Left lung (tissue), 10 donors: Measurements from ENCODE around the gene EML2. TPM values are rescaled to one million over a fixed set of nuclear protein-coding genes. Genes with fewer than 3 reads are reported as not detected.

Experiments
- ATAC-seq: fragments of 200-7000 bp; cut with Tn5 transposase; one replicate; pipeline ENCODE4 v1.9.1; 2020; ENCODE audit warnings: moderate library complexity
- DNase-seq, 4 donors: peaks; one replicate each; pipeline ENCODE4 v3.0.0-alpha.2; 2013 to 2020
- H3K27ac ChIP-seq, 2 donors: fragments of 200-600 bp; sonication (generic) in 1 of 2; one replicate each; pipeline versions ENCODE4 v1.5.0 to v1.8.0; 2020 to 2021
- H3K27me3 ChIP-seq, 2 donors: fragments of 200-600 bp; sonication (generic) in 1 of 2; one replicate each; pipeline versions ENCODE4 v1.5.0 to v1.8.0; 2020 to 2021
- H3K36me3 ChIP-seq, 2 donors: fragments of 200-600 bp; sonication (generic) in 1 of 2; one replicate each; pipeline versions ENCODE4 v1.5.0 to v1.8.0; 2020 to 2021
- H3K4me1 ChIP-seq, 2 donors: fragments of 200-600 bp; one replicate each; pipeline ENCODE4 v1.8.0; 2021
- H3K4me3 ChIP-seq, 2 donors: fragments of 200-600 bp; sonication (generic) in 1 of 2; one replicate each; pipeline versions ENCODE4 v1.5.0 to v1.8.0; 2020 to 2021; ENCODE audit warnings: mild to moderate bottlenecking in 1 of 2
- H3K9me3 ChIP-seq, 2 donors: fragments of 200-600 bp; sonication (generic) in 1 of 2; one replicate each; pipeline versions ENCODE4 v1.5.0 to v1.8.0; 2020 to 2021
- CTCF ChIP-seq, 2 donors: fragments of 200-600 bp; sonication (generic) in 1 of 2; IDR thresholded peaks; one replicate each; pipeline versions ENCODE4 v1.5.0 to v1.8.0; 2021; ENCODE audit warnings: antibody characterized with exemption in 2 of 2
- intact Hi-C, 2 donors: fragments of 100-400 bp; cut with DNase I; formaldehyde crosslinking; loops; one replicate each; pipeline versions ENCODE4 v1.11.2 to v1.14.2; 2022
- polyA plus RNA-seq, 6 donors: library from polyadenylated mRNA; unstranded; fragments of 120-200 nt; gene quantifications; one replicate each; pipeline ENCODE4 v1.2.1, GENCODE V29; 2013; ENCODE audit not compliant: insufficient read length in 6 of 6
- total RNA-seq, 2 donors: library from RNA; stranded (reverse); fragmentation: NEBNext Ultra II Directional; extraction: Animal tissue kit (Norgen Biotek cat#: 25700); gene quantifications; one replicate each; pipeline ENCODE4 v1.2.1, GENCODE V29; 2021
- donor health status: DM: no; HTN: yes; CAD: no.
- donor health status: DM: no; HTN: no; CAD: no.

Gene EML2
- total and polyA plus RNA-seq, 8 donors, result 21.8 to 76.4 (median 29.3) TPM

GRCh38 chr19:45681391-45682015 lies 42.3 kb upstream of the EML2 start:
- peaks cover 17 to 33% of the 10 kb centered on the region in 2 donors for H3K27me3 ChIP-seq
- no peaks in the 10 kb centered on the region for H3K9me3 ChIP-seq
- H3K4me3 ChIP-seq, result peak overlapping the region; percentile 24 to 34
- H3K27ac ChIP-seq, result peak overlapping the region; percentile 67 to 70
- intact Hi-C loops, result no loop called here
- peak; percentile 84 for ATAC-seq
- H3K36me3 ChIP-seq, result peaks cover 0 to 31% of the 10 kb centered on the region in 2 donors
- peak in 3 of 4 donors; percentile 82 to 99 (median 87) for DNase-seq
- H3K4me1 ChIP-seq, result peaks cover 8 to 33% of the 10 kb centered on the region in 2 donors
- peak; percentile 98 for TF ChIP-seq CTCF (IDR thresholded peaks at IDR 0.05)

GRCh38 chr19:45677351-45678230 lies 38.4 kb upstream of the EML2 start:
- H3K4me3 ChIP-seq, result peak overlapping the region; percentile 25 to 34
- H3K27me3 ChIP-seq, result peaks cover 17 to 70% of the 10 kb centered on the region in 2 donors
- ATAC-seq, result peak; percentile 90
- no peaks in the 10 kb centered on the region for H3K9me3 ChIP-seq
- intact Hi-C loops, result no loop called here
- peaks cover 8 to 40% of the 10 kb centered on the region in 2 donors for H3K4me1 ChIP-seq
- no peaks in the 10 kb centered on the region for H3K36me3 ChIP-seq
- H3K27ac ChIP-seq, result peak overlapping the region in 1 of 2 donors; percentile 51
- no peak for TF ChIP-seq CTCF (IDR thresholded peaks at IDR 0.05)
- peak in 3 of 4 donors; percentile 87 to 91 (median 91) for DNase-seq

GRCh38 chr19:45676851-45677263 lies 37.7 kb upstream of the EML2 start:
- peak overlapping the region; percentile 25 to 34 for H3K4me3 ChIP-seq
- H3K27me3 ChIP-seq, result peaks cover 17 to 76% of the 10 kb centered on the region in 2 donors
- peak; percentile 18 for ATAC-seq

GRCh38 chr19:45674946-45675345 lies 35.7 kb upstream of the EML2 start:
- DNase-seq (no peak), ATAC-seq (no peak)
- no peak for TF ChIP-seq CTCF (IDR thresholded peaks at IDR 0.05)
- Histone ChIP-seq H3K4me1 (peaks cover 8 to 33% of the 10 kb centered on the region in 2 donors), H3K36me3 (no peaks in the 10 kb centered on the region), H3K4me3 (no peak overlapping the region), H3K27me3 (peaks cover 26 to 95% of the 10 kb centered on the region in 2 donors), H3K27ac (no peak overlapping the region), H3K9me3 (no peaks in the 10 kb centered on the region)
- intact Hi-C loops, result no loop called here

More at GRCh38 chr19:45676851-45677263, 37.7 kb upstream of the EML2 start:
- Histone ChIP-seq H3K9me3 (no peaks in the 10 kb centered on the region), H3K27ac (peak overlapping the region in 1 of 2 donors; percentile 51), H3K4me1 (peaks cover 8 to 37% of the 10 kb centered on the region in 2 donors), H3K36me3 (no peaks in the 10 kb centered on the region)
- TF ChIP-seq CTCF (IDR thresholded peaks at IDR 0.05), result no peak
- intact Hi-C loops, result no loop called here
- DNase-seq, result peak in 2 of 4 donors; percentile 44 to 76
